ENCODE measurements around the gene ALOX15B.
"Not testable (repeated sequence)": the region's sequence is repeated elsewhere in the genome, so short reads cannot be mapped to it uniquely, and the experiment has no call there.

Gene ALOX15B

DNA sequence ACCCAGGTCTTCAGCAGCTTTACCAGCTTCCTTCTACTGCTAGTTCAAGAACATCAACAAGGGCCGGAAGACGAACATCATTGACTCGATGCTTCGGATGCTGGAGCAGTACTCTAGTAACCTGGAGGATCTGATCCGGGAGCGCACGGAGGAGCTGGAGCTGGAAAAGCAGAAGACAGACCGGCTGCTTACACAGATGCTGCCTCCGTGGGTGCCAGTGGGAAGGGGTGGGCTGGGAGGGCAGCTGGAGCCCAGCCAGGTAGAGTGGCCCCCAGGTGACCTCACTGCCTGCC lies 24.4 kb upstream of the ALOX15B start:
- no peak for DNase-seq

DNA sequence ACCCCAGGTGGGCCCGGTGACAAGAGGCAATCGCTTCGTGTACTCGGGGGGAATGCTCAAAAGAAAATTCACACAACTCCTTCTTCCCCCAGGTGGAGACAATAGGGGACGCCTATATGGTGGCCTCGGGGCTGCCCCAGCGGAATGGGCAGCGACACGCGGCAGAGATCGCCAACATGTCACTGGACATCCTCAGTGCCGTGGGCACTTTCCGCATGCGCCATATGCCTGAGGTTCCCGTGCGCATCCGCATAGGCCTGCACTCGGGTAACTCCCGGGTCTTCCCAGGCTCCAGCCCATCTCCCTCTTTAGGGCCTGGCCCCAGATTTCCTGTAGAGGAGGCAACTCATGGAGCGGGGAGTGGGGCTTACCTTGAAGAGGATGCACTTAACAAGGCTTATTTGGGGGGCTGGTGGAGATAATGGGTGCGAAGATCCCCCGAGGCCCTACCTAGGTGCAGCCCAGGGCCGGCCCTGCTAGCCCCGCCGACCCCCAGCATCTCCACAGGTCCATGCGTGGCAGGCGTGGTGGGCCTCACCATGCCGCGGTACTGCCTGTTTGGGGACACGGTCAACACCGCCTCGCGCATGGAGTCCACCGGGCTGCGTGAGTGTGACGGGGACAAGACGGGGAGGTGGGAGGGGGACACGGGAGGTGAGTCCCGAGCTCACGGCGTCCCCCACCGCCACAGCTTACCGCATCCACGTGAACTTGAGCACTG lies 23.5 kb upstream of the ALOX15B start:
- DNase-seq = no peak

DNA sequence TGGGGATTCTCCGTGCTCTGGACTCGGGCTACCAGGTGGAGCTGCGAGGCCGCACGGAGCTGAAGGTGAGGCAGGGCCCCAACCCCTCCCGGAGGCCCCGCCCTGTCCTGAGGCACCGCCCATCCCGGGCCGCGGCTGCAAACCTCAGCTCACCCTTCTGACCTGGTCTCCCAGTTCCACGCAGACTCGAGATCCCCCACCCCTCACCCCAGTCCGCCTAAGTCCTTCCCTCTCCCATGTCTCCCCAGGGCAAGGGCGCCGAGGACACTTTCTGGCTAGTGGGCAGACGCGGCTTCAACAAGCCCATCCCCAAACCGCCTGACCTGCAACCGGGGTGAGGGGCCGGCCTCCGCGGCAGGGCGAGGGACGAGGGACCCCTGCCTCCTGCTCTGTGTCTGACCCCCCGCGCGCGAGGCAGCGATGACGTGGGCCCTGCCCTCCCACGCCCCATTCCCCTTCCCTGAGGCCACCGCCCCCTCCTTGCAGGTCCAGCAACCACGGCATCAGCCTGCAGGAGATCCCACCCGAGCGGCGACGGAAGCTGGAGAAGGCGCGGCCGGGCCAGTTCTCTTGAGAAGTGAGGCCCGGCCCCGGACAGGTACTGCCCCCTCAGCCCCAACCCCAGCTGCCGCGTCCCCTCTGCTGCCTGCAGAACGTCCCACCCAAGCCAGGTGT lies 22.8 kb upstream of the ALOX15B start:
- DNase-seq = no peak

DNA sequence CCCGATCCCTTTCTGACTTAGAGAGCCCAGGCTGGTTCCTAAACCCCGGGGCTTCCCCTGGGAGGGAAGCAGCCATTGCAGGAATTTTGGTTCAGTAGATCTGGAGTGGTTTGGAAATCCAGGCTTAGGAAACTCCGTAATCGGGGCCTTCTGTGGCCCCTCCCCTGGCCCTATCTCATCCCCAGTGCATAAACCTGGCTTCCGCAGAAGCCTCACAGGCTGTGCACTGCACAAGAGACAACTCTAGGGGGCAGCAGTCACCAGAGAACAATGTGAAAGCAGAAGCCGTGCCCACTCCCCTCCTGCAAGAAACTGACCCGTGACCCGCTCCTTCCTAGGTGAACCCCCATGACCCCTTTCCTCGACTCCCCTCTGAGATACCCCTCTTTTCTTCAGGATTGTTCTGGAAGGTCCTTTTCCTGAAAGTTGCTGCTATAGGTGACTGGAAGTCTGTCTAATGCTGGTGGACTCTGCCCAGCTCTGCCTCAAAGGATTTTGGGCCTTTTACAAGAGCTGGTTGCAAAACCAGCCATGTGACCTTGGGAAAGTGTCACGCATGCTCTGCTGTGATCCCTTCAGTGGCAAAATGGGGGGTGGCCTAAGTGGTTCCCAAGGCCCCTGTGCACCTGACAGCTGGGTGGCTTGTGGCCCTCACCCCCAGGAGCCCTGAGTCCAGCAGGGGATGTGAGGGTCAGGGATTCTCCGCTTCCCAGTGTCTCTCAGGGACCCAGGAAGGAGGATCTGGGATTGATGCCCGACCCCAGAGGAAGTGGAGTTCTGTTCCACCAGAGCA lies 22.0 kb upstream of the ALOX15B start:
- no peak for DNase-seq

DNA sequence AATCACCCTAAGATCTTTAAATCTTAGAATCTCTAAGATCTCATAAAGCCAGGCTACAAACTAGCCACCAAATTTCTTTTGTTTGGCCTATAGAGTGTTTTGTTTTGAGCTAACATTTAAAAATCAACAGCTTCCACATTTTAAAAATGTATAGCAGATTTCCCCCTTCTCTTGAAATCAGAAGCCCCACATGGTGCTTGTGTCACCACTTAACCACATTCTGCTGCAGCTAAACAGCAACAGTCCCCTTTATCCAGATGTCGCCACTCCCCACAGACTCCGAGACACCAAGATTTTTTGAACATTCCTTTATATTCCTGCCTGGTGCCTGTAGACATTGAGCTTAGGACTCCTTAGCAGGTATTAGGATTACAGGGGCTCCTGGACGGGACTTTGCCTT lies 20.4 kb upstream of the ALOX15B start:
- no peak for DNase-seq

DNA sequence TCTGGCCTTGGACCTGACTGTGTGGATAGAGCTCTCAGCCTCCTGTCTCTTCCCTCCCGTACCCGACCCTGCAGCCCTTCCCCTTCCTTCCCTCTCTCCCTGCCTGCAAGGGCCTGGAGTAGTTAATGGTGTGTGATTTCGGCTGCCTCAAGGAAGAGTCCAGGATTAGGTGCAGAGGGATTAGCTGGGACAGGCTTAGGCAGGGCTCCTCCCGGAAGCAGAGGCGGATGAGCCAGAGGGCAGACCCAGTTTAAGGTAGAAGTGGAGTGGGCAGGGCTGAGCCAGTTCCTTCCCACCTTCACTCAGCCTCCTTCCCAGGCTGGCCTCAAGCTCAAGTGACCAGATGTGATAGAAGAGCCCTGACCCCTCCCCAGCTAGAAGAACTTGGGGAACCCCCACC lies 19.7 kb upstream of the ALOX15B start:
- no peak for DNase-seq

DNA sequence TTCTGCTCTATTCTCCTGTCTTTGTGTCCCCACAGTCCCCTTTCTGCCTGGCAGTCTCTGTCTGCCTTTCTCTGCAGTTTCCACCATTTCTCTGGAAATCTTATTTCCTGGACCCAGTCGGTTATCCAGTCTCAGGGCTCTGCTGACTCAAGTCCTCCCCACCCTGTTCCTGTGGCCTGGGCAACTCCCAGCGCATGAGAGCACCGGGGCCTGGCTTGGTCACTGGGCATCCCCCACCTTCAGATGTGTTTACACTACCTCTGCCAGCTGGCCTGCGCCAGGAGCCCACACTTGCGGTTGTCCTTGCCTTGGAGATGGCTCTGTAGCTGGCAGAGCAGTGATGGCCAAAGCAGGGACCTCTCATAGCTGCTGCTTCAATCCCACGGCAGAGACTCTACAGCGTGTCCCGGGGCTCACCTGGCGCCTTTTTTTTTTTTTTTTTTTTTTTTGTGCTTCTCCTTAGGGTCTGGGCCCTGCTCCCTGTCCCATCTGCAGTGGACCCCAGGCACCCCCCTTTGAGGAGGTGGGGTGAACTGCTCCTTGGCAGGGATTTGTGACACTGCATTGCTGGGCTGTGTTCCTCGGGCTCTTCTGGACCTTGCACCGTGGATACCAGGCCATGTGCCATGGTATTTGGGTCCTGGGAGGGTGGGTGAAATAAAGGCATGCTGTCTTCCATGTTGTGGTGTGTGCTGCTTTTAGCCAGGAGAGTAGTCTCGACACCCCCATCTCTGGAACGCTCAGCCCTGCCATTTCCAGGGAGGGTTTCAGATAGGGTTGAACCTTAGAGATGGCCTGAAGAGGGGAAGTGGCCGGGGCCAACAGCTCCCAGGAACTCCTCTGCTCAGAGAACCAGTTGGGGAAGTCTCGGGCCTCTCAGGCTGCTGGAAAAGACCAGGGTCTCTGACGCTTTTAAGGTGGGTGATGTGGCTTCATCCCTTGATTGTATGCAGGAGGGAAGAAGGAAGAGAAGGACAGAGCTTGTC lies 18.9 kb upstream of the ALOX15B start:
- no peak for DNase-seq

DNA sequence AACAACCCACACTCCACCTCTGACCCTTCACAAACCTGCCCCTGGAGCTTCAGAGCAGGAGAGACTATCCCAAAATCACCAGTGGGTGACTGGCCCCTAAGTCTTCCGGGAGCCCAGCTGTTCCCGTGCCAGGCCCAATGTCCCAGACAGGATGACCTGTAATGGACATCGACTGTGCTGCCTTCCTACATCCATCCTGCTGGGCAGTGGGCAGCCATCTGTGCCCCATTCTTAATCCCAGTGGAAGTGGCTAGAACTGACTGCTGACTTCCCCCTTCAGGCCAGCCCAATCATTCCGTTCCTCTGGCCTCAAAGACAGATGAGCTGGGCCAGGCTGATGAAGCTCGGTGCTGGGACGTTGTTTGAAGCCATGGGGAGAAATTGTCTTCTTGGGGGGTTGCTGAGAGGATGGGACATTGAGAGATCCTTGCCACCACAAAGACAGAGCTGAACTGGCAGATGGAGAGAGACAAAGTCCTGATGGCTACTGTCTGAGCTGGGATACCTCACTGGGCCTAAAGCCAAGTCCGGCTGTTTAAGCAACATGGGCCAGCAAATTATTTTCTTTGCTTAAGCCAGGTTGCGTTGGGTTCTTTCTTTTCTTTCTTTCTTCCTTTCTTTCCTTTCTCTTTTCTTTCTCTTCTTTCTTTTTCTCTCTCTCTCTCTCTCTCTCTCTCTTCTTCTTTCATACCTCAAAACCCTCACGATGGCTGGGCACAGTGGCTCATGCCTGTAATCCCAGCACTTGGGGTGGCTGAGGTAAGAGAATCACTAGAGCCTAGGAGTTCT lies 17.9 kb upstream of the ALOX15B start:
- no peak for DNase-seq

DNA sequence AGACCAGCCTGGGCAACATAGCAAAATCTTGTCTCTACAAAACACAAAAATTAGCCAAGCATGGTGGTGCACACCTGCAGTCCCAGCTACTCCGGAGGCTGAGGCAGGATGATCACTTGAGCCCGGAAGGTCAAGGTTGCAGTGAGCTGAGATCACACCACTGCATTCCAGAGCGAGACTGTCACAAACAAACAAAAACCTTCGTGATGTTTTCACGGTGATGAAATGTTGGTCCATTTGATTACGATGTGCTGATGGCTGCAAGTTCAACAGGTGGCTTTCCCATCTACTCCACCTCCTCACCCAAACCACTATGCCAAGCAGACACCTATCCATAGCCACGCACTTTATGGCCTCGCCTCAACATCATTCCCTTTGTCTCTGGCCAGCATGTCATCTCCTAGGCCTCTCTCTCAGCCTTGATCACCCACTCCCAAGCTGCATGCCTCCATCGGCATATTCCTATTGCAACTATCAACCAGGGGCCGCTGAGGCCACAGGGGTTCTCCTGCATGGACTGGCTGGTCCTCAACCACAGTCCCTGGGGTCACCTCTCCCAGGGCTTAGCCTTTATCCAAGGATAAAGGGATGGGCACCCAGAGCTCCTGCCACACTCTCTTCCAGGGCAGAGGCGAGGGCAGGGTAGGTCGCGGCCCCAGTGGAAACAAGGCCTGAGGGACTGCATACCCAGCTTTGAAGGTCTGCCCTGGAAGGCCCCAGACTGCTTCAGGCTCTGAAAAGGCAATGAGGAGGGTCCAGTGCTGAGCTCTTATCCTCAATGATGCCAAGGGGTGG lies 17.1 kb upstream of the ALOX15B start:
- no peak for DNase-seq

DNA sequence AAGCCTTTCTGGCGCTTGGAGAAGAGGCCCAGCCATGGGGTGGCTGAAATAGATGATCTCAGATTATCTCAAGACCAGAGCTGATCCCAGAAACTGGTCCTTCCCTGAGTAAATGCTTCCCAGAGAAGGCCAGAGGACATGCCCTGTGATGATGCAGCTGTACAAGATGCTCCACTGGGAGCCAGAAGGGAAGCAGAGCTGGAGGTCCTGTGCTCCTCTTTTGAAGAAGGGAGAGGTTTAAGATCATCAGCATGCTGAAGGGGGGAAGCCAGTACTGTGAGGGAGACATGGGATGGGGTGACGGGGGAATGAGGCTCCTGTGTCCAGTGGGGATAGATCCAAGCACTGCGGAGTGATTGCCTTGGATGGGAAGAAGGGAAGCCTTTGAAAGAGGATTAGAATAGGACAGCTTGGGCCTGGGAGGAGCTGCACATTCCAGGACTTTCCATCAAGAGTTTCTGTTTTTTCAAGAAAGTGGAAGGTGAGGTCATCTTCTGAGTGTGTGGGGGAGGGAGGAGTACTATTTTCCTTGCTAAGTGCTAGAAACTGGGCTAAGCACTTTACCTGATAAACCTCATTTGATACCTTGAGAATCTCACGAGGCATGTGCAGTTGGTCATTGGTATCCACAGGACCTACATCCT lies 16.4 kb upstream of the ALOX15B start:
- no peak for DNase-seq

DNA sequence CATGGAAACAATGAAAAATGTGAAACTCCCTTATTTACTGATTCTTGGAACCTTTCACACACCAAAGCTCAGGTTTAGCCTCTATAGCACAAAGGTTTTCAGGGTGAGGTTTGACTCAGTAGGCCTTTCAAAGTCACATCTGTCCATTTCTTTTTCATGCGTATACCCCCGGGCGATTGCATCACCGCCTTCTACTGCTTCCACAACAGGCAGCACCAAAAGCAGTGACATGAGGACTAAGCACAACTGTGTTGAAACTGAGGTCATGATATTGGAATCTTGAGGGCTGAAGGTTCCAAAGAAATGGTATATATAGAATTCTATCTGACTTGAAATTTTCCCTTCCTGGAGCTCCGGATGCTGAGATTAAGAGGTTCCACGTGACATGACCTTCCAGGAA lies 14.7 kb upstream of the ALOX15B start:
- DNase-seq = not testable (repeated sequence)

DNA sequence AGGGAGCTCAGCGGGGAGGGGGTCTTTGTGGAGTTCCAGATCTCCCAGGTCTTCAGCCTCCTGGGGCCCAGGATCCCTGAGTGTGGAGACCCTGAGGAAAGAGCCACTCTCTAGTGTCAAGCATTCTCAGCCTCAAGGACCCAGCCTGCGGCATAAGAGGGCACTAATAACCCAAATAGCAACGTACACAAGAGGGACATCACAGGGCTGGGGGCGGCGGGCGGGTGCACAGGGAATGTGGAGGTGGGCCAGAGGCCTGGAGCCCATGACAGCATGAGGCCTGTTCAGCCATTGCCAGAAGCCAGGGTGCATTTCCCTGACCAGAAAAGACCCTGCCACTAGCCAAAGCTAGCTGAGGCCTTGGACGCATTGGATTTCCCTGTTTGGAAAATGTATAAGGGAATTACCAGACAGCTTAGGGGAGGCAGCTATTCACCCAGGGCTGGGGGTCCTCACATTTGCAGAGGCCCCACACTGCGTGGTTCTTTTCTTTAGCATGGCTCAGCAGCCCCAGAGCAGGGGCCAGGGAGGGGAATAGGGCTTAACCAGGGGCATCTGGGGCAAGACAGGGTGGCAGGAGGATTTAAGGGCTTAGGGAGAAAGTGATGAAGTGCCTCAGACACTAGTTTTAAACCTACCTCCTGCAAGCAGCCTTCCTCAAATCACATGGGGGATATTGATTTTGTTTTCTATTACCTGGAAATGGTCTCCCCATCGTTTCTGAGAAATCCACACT lies 13.5 kb upstream of the ALOX15B start:
- DNase-seq = no peak

DNA sequence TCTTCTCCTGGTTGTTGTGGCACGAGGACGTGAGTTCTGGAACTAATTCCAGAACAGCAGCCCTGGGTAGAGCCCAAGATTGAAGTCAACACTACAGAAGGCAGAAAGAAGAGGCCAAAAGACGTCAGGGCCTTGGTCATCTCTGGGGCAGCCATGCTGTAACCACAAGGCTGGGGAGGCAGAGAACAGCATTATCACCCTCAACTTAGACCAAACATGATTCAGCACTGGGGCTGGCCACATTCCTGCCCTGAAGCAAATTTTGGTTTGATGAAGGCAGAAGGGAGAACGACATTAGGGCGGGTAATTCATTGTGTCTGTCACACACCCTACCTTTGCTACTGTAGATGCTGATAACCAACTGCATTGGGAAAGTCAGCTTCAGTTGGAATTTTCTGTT lies 9.7 kb upstream of the ALOX15B start:
- DNase-seq = no peak

DNA sequence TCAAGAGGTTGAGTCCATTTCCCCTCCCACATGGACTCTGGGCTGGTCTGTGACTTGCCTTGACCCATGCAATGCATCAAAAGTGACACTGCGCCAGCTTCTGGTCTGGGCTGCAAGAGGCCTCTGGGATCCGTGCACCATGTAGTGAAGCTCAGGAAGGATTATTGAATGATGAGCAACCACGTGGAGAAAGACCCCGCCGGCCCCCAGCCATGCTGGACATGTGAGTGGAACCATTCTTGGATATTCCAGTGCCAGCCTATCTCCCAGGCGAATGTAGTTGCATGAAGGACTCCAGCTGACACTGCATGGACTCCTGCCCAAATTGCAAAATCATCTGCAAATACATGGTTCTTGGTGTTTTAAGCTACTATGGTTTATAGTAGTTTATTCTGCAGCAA lies 7.6 kb upstream of the ALOX15B start:
- DNase-seq = no peak

DNA sequence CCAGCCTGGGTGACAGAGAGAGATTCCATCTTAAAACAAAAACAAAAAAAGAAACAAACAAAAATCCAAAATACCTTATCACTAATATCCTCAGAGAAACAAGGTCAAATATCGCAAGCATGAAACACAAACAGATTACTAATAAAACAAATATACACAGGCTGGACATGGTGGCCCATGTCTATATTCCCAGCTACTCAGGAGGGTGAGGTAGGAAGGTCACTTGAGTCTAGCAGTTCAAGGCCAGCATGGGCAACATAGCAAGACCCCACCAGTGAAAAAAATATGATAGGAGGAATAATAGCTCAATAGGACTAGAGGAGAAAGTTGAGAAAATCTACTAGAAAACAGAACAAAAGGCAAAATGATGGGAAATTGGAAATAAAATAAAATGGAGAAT lies 6.9 kb upstream of the ALOX15B start:
- no peak for DNase-seq

DNA sequence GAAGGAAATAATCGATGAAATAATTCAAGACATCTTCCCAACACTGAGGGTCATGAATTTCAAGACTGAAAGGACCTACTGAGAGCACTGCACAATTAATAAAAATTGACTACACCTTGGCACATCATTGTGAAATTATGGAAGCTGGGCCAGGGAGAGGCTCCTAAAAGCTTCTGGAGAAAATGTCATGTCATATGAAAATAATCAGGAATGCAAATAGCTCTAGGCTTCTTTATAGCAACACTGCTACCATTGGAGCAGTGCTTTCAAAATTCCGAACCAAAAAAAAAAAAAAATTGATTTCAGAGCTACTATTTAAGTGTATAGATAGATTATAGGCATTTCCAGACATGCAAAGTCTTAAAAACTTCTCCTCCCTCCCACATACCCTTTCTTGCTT lies 6.4 kb upstream of the ALOX15B start:
- no peak for DNase-seq

DNA sequence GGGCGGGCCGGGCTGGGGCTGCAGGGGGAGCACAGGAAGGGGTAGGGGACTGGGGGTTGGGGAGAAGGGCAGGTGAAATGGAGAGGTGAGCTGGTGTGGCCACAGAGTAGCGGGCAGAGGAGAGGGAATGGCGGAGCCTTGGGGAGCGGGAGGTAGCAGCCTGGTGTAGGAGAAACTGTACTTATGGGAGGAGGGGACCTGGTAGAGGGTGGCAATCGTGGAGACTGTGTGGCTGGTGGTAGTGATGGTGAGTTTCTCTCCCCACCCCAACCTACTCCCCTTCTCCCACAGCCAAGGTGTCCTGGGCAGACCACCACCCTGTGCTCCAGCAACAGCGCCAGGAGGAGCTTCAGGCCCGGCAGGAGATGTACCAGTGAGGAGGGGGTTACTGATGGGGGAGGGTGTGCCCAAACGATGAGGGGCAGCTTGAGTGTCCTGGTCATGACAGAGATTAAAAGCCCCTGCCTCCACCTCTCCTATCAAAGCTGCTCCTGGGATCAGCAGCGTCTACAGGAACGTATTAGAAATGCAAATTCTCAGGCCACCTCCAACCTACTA lies 831 bp downstream of the ALOX15B start:
- DNase-seq = no peak

DNA sequence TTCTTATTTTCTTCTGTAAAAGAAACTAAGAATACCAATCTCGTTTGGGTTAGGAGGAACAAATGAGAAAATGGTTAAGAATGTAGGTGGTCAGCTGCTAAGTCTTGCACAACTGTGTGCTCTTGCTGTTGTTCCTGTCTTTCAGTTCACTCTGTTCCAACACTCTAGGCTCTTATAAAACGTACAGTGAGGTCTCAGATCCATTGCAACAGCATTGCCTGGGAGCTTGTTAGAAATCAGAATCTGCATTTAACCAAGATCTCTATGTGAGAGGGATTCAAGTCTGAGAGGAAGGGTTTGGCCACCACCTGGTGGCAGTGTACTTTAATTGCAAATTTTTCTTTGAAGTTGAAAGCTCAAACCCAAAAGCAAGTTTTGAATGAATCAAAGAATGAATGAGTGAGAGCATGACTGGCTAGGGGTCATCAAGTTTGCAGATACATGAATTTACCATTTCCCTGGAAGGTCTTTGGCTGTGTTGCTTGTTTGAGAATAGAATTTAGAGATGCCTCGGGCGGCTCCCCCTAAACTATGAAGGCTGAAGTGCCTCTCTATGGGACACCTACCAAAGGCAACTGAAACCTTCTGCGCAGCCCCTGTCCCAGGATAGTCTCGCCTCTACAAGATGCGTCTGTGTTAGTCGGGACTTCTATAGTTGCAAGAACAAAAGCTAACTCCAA lies 2.5 kb downstream of the ALOX15B start:
- peak; percentile 65 for DNase-seq

DNA sequence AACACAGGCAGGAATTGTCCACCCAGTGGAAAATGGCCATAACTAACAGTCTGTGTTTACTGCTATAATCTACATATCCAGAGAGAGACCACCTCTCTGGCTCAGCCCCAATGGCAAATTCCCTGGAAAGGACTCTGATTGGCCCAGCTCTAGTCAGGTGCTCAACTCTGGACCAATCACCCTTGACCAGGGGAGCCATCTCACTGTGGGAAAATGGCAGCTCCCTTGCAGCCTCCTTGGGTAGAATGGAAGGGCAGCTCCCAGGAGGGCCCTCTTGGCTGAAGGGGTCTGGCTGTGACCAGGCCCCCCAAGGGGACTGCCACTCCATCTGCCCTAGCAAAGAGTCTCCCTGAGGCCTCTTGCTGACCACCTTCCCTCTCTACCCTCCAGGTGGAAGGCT lies 3.1 kb downstream of the ALOX15B start:
- DNase-seq = no peak
